GM10248 (cell line): ENCODE measurements around the gene PPP2R5D.
A peak's percentile ranks its signal among the peaks of the same experiment; 100 is the strongest.
"Not testable (repeated sequence)": the region's sequence is repeated elsewhere in the genome, so short reads cannot be mapped to it uniquely, and the experiment has no call there.

Source experiments
- CTCF ChIA-PET: fragments of 300-600 bp; sonication (Branson Sonifier 250); formaldehyde crosslinking; extraction: SDS; loops from one replicate; lab custom pipeline; 2021; ENCODE audit warnings: antibody characterized with exemption; lab: Yijun Ruan, JAX
- POLR2A ChIA-PET: fragments of 350-650 bp; sonication (Branson Sonifier 250); formaldehyde crosslinking; extraction: SDS; loops from one replicate; lab custom pipeline; 2020; ENCODE audit warnings: antibody characterized with exemption; lab: Yijun Ruan, JAX
- DNase-seq: peaks from one replicate; pipeline ENCODE4 v3.0.0; 2012; ENCODE audit errors: extremely low spot score
- TF ChIP-seq, protein P1 (sequence below): IDR thresholded peaks from 2 replicates; pipeline ENCODE4 v1.5.1; 2012; ENCODE audit warnings: mild to moderate bottlenecking, low read depth; ENCODE audit errors: extremely low read depth, missing control alignments, control extremely low read depth

The PPP2R5D gene

DNA sequence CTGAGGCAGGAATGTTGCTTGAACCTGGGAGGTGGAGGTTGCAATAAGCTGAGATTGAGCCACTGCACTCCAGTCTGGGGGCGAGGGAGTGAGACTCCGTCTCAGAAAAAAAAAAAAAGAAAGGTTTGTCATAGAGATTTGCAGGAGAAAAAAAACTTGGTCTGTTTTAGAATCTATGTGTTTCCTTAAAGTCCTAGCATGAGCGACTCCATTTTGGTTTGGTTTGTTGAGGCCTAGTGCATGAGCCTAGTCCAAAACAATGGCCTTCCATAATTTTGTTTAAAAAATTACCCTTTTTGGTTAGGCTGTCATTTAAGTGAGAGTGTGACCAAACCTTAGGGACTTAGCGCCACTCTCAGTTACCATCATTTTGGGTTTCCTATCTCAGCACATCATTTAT, 32.0 kb upstream of the PPP2R5D start:
- no peak for DNase-seq
- POLR2A ChIA-PET: interaction anchor here (1.5 kb wide), 1 partner anchor 27 kb away, joined by 3 read pairs; no protein-coding TSS in a partner anchor
- TF ChIP-seq, protein P1, sequence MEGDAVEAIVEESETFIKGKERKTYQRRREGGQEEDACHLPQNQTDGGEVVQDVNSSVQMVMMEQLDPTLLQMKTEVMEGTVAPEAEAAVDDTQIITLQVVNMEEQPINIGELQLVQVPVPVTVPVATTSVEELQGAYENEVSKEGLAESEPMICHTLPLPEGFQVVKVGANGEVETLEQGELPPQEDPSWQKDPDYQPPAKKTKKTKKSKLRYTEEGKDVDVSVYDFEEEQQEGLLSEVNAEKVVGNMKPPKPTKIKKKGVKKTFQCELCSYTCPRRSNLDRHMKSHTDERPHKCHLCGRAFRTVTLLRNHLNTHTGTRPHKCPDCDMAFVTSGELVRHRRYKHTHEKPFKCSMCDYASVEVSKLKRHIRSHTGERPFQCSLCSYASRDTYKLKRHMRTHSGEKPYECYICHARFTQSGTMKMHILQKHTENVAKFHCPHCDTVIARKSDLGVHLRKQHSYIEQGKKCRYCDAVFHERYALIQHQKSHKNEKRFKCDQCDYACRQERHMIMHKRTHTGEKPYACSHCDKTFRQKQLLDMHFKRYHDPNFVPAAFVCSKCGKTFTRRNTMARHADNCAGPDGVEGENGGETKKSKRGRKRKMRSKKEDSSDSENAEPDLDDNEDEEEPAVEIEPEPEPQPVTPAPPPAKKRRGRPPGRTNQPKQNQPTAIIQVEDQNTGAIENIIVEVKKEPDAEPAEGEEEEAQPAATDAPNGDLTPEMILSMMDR: no peak
- CTCF ChIA-PET: interaction anchor here (1.1 to 1.5 kb wide), 2 partner anchors 12 to 19 kb away, joined by 3 read pairs; no protein-coding TSS in a partner anchor

DNA sequence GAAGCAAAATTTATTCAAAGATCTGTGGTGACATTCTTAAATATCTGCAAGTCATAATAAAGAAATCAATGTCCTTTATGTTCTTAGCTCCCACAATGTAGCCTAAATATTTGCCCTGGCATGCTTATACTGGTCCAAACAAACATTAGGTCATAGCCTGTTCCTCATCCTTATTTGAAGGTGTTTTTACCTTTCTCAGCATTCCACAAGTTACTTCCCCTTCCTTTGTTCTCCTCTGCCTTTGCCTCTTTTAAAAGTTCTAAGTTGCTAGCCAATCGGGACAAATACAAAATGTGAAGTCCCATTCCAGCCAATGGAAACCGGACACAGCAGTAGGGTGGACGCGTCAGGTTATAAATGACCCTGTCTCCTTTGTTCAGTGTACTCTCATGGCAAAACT, 30.0 kb upstream of the PPP2R5D start:
- POLR2A ChIA-PET, CTCF ChIA-PET, DNase-seq: not testable (repeated sequence)

DNA sequence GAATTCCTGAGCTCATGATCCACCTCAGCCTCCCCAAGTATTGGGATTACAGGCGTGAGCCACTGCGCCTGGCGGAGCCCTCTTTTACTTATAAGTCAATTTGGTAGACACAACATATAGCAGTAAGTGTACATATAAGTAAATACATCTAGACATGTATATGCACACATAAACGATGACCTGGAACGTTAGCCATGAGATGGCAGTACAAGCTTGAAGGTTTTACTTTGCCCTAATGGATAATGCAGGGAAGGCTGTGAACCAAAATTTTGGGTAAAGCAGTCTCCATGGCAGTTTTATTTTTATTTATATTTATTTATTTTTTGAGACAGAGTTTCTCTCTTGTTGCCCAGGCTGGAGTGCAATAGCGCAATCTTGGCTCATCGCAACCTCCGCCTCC, 26.2 kb upstream of the PPP2R5D start:
- CTCF ChIA-PET: interaction anchor here (1.1 kb wide), 1 partner anchor 11 kb away, joined by 3 read pairs; no protein-coding TSS in a partner anchor
- DNase-seq: no peak
- POLR2A ChIA-PET: interaction anchor here (0.6 kb wide), 1 partner anchor 25 kb away, joined by 4 read pairs; no protein-coding TSS in a partner anchor
- TF ChIP-seq, protein P1: no peak

DNA sequence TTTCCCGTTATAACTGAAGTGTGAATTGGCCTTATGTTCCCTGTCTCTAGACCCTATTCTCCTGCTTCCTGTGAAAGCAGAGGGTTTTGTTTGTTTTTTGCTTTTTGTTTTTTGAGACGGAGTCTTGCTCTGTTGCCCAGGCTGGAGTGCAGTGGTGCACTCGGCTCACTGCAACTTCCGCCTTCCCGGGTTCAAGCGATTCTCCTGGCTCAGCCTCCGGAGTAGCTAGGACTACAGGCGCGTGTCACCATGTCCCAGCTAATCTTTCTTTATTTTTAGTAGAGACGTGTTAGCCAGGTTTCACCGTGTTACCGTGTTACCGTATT, 24.5 kb upstream of the PPP2R5D start:
- POLR2A ChIA-PET: no interaction called here
- DNase-seq: no peak
- TF ChIP-seq, protein P1: no peak
- CTCF ChIA-PET: interaction anchor here (0.8 to 1.1 kb wide), 2 partner anchors 21 to 40 kb away, joined by 3 to 4 read pairs; no protein-coding TSS in a partner anchor

DNA sequence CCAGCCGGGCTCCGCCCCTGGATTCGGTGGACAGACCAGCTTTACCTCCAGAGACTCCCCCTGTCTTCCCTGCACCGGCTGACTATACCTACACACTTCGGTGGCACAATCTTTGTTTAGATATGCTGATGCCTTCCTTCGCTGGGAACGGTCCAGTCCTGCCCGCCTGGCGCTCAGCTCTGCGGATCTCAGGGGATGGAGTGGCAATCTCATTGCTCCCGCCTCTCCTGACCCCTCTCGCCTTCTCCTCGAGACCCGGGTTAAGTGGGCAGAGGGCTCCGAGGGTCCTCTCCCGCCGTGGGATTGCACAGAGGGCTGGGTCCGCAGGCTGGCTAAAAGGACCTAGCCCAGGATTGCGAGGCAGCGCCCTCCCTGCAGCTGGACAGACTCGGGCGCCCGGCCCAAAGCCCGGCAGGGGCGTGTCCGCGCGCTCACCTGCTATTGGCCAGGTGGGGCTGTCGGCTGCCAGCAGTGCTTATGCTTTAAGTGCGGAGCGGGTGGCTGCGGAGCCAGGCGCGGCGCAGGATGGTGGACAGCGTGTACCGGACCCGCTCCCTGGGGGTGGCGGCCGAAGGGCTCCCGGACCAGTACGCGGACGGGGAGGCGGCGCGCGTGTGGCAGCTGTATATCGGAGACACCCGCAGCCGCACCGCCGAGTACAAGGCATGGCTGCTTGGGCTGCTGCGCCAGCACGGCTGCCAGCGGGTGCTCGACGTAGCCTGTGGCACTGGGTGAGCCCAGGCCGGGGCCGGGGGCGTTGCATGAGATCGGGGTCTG, 23.9 kb upstream of the PPP2R5D start, which contains the start of gene GNMT:
Gene GNMT (plus strand): TSS at position 512 of the 777 bp plus-strand sequence. CDS start 14 bp downstream, at position 526.
- CTCF ChIA-PET: interaction anchor here (0.8 to 1.1 kb wide), 2 partner anchors 21 to 40 kb away, joined by 3 to 4 read pairs; no protein-coding TSS in a partner anchor

DNA sequence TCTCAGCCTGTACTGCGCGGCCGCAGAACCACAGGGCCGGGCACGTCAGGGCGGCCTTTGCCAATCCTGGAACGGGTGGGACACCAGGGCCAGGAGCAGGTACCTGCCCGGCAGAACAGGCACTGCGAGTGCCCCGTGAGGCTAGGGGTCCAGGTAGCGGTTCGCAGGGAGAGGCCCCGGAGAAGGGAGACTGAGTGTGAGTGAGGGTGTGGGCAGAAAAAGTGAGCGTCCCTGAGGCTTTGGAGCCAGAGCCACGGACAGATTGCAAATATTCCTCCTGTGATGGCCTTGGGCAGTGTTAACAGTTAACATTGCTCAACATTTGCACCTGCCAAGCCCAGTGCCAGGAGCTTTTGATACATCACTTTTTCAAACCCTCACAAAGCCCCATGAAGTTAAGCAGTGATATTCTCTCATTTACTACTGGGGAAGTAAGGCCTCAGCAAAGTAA, 23.3 kb upstream of the PPP2R5D start:
- POLR2A ChIA-PET: no interaction called here
- no peak for DNase-seq
- CTCF ChIA-PET: interaction anchor here (1.1 kb wide), 1 partner anchor 41 kb away, joined by 3 read pairs; no protein-coding TSS in a partner anchor
- TF ChIP-seq, protein P1: no peak

More for the DNA sequence above, 23.9 kb upstream of the PPP2R5D start, which contains the start of gene GNMT:
- DNase-seq: peak; percentile 53
- POLR2A ChIA-PET: no interaction called here
- TF ChIP-seq, protein P1: no peak
